K562 (cell line): Measurements from ENCODE around the gene ATP8B2. TPM values are rescaled to one million over a fixed set of nuclear protein-coding genes. Genes with fewer than 3 reads are reported as not detected.
A peak's percentile ranks its signal among the peaks of the same experiment; 100 is the strongest.

ENCODE experiments used
- CBX5 ChIP-seq: IDR thresholded peaks from 2 replicates; pipeline ENCODE4 v1.6.1; 2014; ENCODE audit warnings: low read depth, borderline replicate concordance
- DACH1 ChIP-seq: fragments of 450-650 bp; IDR thresholded peaks from 2 replicates; pipeline ENCODE4 v1.6.1; 2018; ENCODE audit not compliant: partially characterized antibody
- DMBX1 ChIP-seq: fragments of 250-450 bp; sonication (Bioruptor Pico); IDR thresholded peaks from 2 replicates; pipeline ENCODE4 v1.8.0; 2022; ENCODE audit warnings: inconsistent platforms, mild to moderate bottlenecking, moderate library complexity, borderline replicate concordance
- ETV6 ChIP-seq, 3 experiments: fragments of 150-350 bp in 1 of 3; sonication (generic) in 1 of 3; formaldehyde crosslinking in 1 of 3; IDR thresholded peaks; 2 replicates each; pipeline versions ENCODE4 v1.6.1 to v1.8.0; 2014 to 2022; ENCODE audit warnings: borderline replicate concordance in 2 of 3, low read depth in 2 of 3, antibody characterized with exemption in 1 of 3, low read length in 1 of 3, mild to moderate bottlenecking in 1 of 3, missing genetic modification reagents in 1 of 3
- HMBOX1 ChIP-seq: sonication (generic); IDR thresholded peaks from 2 replicates; pipeline ENCODE4 v1.6.1; 2016
- ID3 ChIP-seq, 2 experiments: fragments of 250-450 bp in 1 of 2; fragments of 450-650 bp in 1 of 2; sonication (Bioruptor Pico) in 1 of 2; IDR thresholded peaks; 2 replicates each; pipeline versions ENCODE4 v1.6.1 to v1.8.0; 2016 to 2021; ENCODE audit warnings: mild to moderate bottlenecking in 2 of 2, moderate library complexity in 2 of 2, missing compliant biosample characterization in 1 of 2, missing genetic modification characterization in 1 of 2
- MYNN ChIP-seq, 2 experiments: sonication (generic); formaldehyde crosslinking in 1 of 2; IDR thresholded peaks; 2 replicates each; pipeline versions ENCODE4 v1.5.0 to v1.6.1; 2016 to 2020; ENCODE audit warnings: antibody characterized with exemption in 1 of 2, missing genetic modification reagents in 1 of 2
- NEUROD1 ChIP-seq: fragments of 150-350 bp; IDR thresholded peaks from 2 replicates; pipeline ENCODE4 v1.6.1; 2014; ENCODE audit warnings: borderline replicate concordance, low read length, low read depth; ENCODE audit not compliant: partially characterized antibody
- SPI1 ChIP-seq: IDR thresholded peaks from 2 replicates; pipeline ENCODE4 v1.6.1; 2011; ENCODE audit warnings: low read depth, low read length, control low read depth, borderline replicate concordance
- SRF ChIP-seq, 2 experiments: fragments of 250-450, 450-650 bp in 1 of 2; sonication (Bioruptor Pico) in 1 of 2; sonication (generic) in 1 of 2; formaldehyde crosslinking; IDR thresholded peaks; 2 replicates each; pipeline versions ENCODE4 v1.5.0 to v1.5.1; 2020 to 2022; ENCODE audit warnings: mild to moderate bottlenecking in 1 of 2, missing genetic modification reagents in 1 of 2
- THAP12 ChIP-seq: fragments of 250-450 bp; sonication (Bioruptor Pico); IDR thresholded peaks from 2 replicates; pipeline ENCODE4 v1.9.0; 2021; ENCODE audit warnings: mild to moderate bottlenecking, inconsistent platforms
- THRB ChIP-seq: fragments of 450-650 bp; formaldehyde crosslinking; conservative IDR thresholded peaks from 2 replicates; pipeline ENCODE4 v1.4.0; 2022; ENCODE audit warnings: mild to moderate bottlenecking, missing genetic modification characterization
- ZNF395 ChIP-seq: fragments of 200-800 bp; sonication (Bioruptor generic); IDR thresholded peaks from 2 replicates; pipeline ENCODE4 v1.6.1; 2017; ENCODE audit warnings: missing genetic modification characterization, missing compliant biosample characterization
- ZNF444 ChIP-seq: fragments of 250-450 bp; sonication (Bioruptor Pico); IDR thresholded peaks from 2 replicates; pipeline ENCODE4 v1.4.0; 2020; ENCODE audit warnings: mild to moderate bottlenecking, moderate library complexity
- ZNF507 ChIP-seq: conservative IDR thresholded peaks from 2 replicates; pipeline ENCODE4 v1.6.1; 2017; ENCODE audit warnings: missing genetic modification characterization, missing compliant biosample characterization
- ZNF589 ChIP-seq: fragments of 200-800 bp; sonication (Bioruptor generic); IDR thresholded peaks from 2 replicates; pipeline ENCODE4 v1.6.1; 2016; ENCODE audit warnings: low read depth, missing genetic modification characterization, missing compliant biosample characterization
- ZNF717 ChIP-seq: fragments of 250-450 bp; sonication (Bioruptor Pico); IDR thresholded peaks from 2 replicates; pipeline ENCODE4 v1.5.0; 2021
- polyA plus RNA-seq, 8 experiments: library from polyadenylated mRNA; depleted of rRNA in 4 of 8; stranded (reverse) in 5 of 8; unstranded in 3 of 8; fragments of >200 nt; fragmentation: Nextera tagmentation in 2 of 8; fragmentation: Illumina TruSeq in 1 of 8; extraction: Ambion mirVana in 2 of 8; extraction: Trizol in 1 of 8; gene quantifications; 2 replicates each; pipeline versions ENCODE4 v1.2.1 to v1.2.3, GENCODE V29; 2011 to 2014; ENCODE audit warnings: inconsistent platforms in 1 of 8, missing spikeins in 1 of 8
- total RNA-seq, 7 experiments: library from RNA; depleted of rRNA in 6 of 7; stranded (reverse); fragments of >200 nt in 6 of 7; fragmentation: Illumina TruSeq in 2 of 7; extraction: Trizol in 2 of 7; gene quantifications; 2 replicates each; pipeline versions ENCODE4 v1.2.1 to v1.2.3, GENCODE V29; 2011 to 2021; ENCODE audit warnings: low replicate concordance in 1 of 7

ATP8B2 gene
- total and polyA plus RNA-seq, 9 of the 15 experiments (the other 6 are each of a cell fraction or from before 2014, with no cell fraction given): 0.27 to 33.2 (median 18.4) TPM

- peak; percentile 54; the same call in 1 of the 2 replicates for TF ChIP-seq ZNF395 (CRISPR knock-in tag)
- TF ChIP-seq ZNF444 (CRISPR knock-in tag): no peak
- no peak for TF ChIP-seq ZNF507 (tag)
- no peak for TF ChIP-seq DACH1
- peak in 1 of 2 experiments; percentile 92; a peak in 2 of 4 replicates for TF ChIP-seq ETV6 (IDR thresholded peaks at IDR 0.05; ENCODE audit: borderline replicate concordance in 1 of 2, low read depth in 2 of 2, low read length in 1 of 2)
- no peak for TF ChIP-seq ETV6 (CRISPR knock-in tag; IDR thresholded peaks at IDR 0.05; ENCODE audit: borderline replicate concordance)
- peak; percentile 75; the same call in 1 of the 2 replicates for TF ChIP-seq SPI1
- no peak for TF ChIP-seq DMBX1 (CRISPR knock-in tag)
- TF ChIP-seq ZNF589 (CRISPR knock-in tag): 0 out of 2 replicates have a peak, but pooled peaks have one; percentile 50
- TF ChIP-seq MYNN (IDR thresholded peaks at IDR 0.05): 0 out of 2 replicates have a peak, but pooled peaks have one; percentile 12
- no peak for TF ChIP-seq MYNN (CRISPR knock-in tag; IDR thresholded peaks at IDR 0.05)
- TF ChIP-seq NEUROD1: peak; percentile 8
- peak; percentile 69 for TF ChIP-seq HMBOX1
- peak; percentile 35; the same call in 1 of the 2 replicates for TF ChIP-seq THAP12 (CRISPR knock-in tag)
- no peak for TF ChIP-seq ID3 (CRISPR knock-in tag; IDR thresholded peaks at IDR 0.05)
- no peak for TF ChIP-seq ID3 (tag; IDR thresholded peaks at IDR 0.05)
- TF ChIP-seq CBX5: no peak
- no peak for TF ChIP-seq ZNF717 (CRISPR knock-in tag)
- TF ChIP-seq THRB: no peak
- TF ChIP-seq SRF (CRISPR knock-in tag; IDR thresholded peaks at IDR 0.05): no peak
Measured at GRCh38 chr1:154386643-154387352, 61.5 kb downstream of the ATP8B2 start (continued).
